ENCODE results near the gene CDK18.

Gene CDK18

DNA sequence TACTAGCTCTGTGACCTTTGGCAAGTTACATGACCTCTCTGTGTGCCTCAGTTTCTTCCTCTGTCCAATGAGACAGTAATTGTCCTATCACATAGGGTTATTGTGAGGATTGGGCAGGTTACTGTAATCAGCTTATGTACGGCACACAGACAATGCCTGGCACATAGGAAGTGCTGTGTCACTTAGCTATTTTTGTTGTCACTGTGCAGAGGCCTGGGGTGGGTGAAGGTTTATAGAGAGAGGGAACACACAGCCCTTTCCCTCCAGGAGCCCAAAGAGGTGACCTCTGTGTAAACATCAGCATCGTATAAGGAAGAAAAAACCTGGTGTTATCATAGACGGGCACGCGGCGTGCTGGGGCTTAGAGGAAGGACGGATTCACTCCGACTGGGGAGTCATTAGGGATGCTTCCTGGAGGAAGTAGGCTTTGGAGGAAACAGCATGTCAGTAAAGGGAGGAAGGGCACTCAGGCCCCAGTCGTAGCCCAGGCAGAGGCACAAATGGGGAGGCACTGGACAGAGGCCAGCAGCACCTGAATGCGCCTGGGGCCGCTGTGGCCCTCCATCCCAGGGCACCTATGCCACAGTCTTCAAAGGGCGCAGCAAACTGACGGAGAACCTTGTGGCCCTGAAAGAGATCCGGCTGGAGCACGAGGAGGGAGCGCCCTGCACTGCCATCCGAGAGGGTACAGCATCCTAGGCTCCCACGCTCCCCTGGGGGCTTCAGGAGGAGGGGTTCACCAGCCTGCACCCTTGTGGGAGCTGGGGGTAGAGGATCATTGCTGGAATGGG lies 21.2 kb downstream of the CDK18 start:
- no peak for DNase-seq

GRCh38 chr1:205526431-205526830 lies 22.0 kb downstream of the CDK18 start:
- no peak for DNase-seq

DNA sequence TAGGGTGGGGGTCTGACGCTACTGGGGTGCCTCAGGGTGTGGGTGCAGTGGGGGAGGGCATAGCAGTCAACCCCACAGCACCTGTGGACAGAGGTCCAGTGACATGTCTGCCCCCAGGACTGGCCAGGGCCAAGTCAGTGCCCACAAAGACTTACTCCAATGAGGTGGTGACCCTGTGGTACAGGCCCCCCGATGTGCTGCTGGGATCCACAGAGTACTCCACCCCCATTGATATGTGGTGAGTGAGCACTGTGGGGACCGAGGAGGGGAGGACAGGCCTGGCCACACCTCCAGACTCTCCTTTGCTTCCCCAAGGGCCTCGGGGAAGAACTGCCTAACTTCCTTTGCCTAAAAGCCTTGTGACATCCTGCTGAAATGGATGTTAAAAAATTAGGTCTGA lies 23.5 kb downstream of the CDK18 start:
- no peak for DNase-seq

DNA sequence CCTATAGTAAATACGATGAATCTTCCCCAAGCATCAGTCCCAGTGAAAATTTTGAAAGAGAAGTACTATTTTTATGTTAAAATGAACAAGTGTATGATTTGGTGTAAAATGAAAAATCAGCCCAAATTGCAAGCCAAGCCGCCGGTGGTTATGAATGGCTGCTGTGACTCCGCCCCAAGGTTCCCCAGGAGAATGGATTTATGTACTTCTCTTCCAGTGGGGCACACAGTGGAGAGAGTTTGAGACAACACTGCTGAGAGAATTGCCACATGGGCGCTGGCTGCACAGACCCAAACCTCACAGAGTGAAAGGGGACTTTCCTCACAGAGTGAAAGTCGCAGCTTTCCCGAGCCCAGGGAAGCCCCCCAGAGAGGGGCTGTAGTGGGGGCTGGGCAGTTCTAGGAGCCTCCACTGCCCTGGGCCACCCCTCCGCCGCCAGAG lies 24.0 kb downstream of the CDK18 start:
- no peak for DNase-seq

- peak in 1 of 2 experiments; percentile 12 for DNase-seq
Observed at GRCh38 chr1:205528887-205529825, 24.7 kb downstream of the CDK18 start.

DNA sequence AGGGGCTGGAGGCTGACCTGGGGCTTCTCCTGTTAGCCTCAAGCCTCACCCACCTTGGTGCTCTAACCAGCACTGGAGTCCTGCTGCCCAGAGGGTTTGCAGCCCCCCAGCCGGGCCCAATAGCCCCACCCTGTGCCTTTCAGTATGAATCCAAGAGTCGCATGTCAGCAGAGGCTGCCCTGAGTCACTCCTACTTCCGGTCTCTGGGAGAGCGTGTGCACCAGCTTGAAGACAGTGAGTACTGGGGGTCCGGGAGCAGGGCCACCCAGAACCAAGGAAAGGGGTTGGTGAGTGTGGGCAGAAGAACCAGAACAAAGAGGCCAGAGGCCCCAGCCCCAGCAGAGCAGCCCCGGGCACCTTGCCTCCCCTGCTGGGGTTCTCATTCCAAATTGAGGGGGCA lies 25.6 kb downstream of the CDK18 start:
- no peak for DNase-seq

DNA sequence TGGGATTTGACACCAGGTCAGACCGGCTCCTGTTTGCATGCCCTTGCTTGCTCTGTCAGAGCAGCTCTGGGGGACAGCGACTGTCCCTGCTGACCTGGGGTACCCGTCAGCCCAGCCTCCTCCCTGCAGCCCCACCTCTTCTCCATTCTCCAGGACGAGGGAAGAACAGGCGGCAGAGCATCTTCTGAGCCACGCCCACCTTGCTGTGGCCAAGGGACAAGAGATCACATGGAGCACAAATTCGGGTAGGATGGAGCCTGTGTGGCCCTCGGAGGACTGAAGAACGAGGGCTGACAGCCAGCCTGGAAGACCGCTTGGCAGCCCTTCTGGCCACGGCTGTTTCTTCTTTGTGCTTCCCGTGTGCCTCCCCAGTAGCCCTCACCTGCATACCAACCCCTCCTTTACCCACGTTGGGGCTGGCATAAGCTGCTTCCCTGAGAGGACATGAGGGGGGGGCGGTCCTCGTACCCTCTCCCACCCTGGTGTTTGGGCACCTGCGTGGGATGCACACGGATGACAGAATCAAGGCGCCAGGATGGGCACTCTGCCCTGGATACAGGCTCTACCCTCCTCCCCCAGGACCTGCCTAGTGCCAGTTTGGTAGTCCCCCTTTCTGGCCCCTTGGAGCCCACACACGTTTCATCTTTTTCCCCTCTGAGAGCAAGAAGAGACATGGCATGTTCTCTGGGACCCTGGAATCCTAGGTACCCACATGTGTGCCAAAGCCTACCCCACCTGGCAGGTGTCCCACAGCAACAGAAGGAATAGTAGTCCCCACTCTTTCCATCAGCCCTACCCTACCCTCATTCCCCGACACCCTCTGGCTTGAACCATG lies 26.9 kb downstream of the CDK18 start:
- no peak for DNase-seq

DNA sequence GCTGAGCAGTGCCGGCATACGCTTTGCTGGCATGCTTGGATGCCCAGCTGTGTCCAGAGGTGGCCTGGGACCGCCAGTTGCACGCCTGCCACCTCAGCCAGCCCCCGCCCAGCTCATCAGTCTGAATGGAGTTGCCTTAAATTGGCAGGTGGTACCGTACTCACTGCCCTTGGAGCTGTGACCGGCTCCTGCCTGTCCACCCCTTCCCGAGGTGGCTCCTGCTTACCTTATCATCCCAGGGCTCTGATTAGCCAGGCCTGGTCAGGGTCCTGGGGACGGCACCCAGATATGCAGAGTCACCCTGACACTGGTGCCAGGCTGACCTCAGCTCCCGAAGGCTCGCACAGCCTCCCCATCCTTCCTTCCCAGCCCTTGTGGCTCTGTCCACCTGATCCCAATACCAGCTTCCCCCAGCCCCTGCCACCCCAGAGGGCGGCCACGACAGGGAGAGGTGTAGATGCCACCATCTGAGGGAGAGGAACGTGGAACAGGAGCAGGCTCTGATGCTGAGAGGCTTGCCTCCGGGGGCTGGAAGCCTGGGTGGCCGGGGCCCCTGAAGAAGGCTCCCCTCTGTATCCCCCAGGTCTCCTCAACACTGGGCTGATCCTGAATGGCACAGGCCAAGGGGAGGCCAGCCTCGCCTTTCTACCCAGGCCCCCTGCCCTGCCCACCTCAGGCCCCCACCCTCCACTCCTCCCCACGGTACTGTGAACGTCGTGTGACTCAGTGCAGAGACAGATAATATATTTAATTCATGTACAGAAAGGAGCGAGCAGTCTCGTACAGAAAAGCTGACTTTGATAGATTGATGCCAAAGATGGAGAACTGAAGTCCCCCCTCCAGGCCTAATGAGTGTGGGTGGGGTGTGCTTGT lies 27.8 kb downstream of the CDK18 start:
- DNase-seq: no peak

- no peak for DNase-seq
Observed at GRCh38 chr1:205532996-205533735, 28.7 kb downstream of the CDK18 start.

- DNase-seq: no peak
Observed at GRCh38 chr1:205533748-205534443, 29.4 kb downstream of the CDK18 start.

DNA sequence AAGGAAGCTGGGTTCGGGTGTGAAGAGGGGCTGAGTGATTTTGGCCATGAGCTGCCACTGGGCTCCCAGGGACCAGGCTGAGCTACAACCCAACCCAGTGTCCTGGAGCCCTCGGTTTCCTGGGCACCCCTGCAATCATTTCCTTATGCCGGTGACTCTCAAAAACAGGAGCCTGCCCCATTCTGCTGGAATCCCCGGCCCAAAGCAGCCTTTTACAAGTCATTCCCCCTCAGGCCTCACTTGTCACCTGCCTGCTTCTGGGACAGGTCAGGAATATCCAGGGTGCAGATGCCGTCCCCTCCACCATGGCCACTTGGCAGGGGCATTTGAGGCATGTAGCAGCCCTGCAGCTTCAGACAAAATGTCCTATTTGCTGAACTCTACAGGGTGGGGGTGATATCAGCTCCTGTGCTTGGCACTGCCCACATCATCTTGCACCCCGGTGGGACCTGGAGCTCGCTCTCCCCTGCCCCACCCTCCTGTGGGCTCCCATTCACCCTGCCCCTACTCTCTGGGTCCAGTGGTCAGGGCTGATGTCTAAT lies 30.0 kb downstream of the CDK18 start:
- no peak for DNase-seq

DNA sequence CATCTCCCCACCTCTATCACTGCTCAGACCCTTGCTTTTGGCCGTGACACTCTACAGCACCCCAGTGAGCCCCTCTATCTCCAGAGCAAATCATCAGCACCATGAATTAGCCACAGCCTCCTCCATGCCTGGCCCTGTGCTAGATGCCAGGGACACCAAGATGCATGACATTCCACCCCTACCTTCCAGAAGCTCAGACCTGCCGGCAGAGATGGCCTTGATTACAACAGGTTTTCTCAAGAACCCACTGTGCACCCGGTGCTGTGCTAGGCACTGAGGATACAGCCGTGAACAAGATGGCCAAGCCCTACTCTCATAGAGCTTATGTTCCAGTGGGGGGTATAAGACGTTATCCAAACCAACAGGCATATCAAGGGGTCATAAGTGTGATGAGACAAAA lies 30.6 kb downstream of the CDK18 start:
- DNase-seq: no peak

DNA sequence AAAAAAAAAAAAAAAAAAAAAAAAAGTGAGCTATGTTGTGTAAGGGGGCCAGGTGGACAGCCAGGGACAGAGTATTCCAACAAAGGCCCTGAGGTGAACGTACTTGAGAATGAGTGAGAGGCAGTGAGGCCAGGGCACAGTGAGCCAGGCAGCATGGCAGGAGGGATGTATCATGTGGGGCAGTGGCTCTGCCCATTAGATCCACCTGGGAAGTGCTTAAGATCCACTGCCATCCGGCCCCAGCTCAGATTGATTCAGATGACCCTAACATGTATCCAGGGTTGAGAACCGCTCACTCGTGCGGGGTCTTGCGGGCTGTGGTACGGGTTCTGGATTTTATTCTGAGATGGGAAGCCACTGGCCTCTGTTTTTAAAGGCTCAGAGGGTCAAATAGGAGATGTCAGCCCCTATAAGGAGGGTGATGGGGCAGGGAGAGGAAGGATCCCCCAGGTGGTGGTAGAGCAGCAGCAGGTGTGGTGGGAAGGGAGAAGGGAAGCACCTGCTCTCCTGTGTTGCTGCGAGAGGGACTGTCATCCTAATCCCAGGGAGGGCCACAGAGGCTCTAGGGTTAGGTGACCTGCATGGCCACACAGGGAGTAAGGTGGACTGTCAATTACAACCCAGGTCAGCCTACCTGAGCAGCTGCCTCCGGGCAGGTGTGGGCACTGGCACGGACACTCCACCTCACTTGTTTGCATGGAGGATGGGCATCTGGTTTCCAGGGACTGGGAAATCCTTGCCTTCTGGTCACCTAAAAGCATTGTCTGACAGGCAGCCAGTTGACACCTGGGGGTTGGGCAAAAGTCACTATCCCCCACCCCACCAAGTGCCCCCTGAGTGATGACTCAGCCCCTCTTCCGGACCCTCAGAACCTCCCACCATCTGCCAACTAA lies 31.6 kb downstream of the CDK18 start:
- no peak for DNase-seq

GRCh38 chr1:205536759-205537361 lies 32.4 kb downstream of the CDK18 start:
- DNase-seq: no peak

DNA sequence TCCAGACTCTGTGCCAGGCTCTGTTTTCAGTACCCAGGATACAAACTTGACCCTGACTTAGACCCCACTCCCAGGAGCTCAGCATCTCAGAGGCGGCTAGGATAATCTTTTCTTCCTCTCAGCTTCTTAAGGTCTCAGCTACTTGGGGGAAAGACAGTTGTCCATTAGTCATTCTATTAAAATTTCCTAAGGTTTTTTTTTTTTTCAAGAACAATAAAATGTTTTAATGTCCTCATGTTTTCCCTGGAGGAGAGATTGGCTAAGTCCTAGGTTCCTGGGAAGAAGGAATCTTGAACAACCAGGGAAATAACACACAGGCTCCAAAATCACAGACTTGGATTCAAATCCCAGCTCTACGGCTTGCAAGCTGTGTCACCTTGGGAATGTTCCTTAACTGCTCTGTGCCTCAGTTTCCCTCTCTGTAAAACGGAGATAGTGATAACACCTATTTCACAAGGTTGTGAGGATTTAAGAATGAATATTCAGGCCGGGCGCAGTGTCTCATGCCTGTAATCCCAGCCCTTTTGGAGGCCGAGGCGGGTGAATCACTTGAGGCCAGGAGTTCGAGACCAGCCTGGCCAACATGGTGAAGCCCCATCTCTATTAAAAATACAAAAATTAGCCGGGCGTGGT lies 33.0 kb downstream of the CDK18 start:
- DNase-seq: no peak

GRCh38 chr1:205538235-205538840 lies 33.9 kb downstream of the CDK18 start:
- no peak for DNase-seq

GRCh38 chr1:205541161-205541886 lies 36.9 kb downstream of the CDK18 start:
- DNase-seq: no peak

All from SW 1271 (cell line).